CD4-positive, alpha-beta T cell treated with Interleukin-12 subunit alpha and Interleukin-12 subunit beta, for 1 hour (primary cell): Measurements from ENCODE around the gene PNPLA2.

Experiments
- DNase-seq: peaks from one replicate; pipeline ENCODE4 v3.0.0-alpha.2; 2020

The PNPLA2 gene

GRCh38 chr11:819943-820649 lies 1.4 kb downstream of the PNPLA2 start:
- peak; percentile 95 for DNase-seq

- DNase-seq: no peak
Observed at GRCh38 chr11:820655-821511, 2.2 kb downstream of the PNPLA2 start.

- DNase-seq: no peak
Observed at GRCh38 chr11:821512-822371, 3.0 kb downstream of the PNPLA2 start.

DNA sequence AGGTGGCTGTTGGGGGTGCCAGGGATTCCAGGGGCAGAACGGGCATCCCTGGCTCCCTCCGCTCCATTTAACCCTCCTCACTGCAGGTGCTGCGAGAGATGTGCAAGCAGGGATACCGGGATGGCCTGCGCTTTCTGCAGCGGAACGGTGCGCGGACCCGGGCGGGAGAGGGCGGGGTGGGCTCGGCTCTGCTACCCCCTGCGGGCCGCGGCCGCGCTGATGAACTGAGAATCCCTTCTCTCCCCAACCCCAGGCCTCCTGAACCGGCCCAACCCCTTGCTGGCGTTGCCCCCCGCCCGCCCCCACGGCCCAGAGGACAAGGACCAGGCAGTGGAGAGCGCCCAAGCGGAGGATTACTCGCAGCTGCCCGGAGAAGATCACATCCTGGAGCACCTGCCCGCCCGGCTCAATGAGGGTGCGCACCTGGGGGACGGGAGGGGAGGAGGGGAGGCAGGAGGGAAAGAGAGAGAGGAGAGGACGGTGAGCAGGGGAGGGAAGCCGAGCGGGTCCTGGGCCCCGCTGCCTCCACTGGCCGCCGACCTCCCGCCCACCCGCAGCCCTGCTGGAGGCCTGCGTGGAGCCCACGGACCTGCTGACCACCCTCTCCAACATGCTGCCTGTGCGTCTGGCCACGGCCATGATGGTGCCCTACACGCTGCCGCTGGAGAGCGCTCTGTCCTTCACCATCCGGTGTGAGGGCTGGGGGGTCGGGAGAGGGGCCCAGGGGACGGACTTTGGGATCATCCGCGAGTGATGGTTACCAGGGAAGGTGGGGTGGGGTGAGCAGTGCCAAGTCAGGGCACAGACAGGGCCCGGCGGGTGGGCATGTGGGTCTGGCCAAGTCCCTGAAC lies 5.0 kb downstream of the PNPLA2 start:
- DNase-seq: no peak

DNA sequence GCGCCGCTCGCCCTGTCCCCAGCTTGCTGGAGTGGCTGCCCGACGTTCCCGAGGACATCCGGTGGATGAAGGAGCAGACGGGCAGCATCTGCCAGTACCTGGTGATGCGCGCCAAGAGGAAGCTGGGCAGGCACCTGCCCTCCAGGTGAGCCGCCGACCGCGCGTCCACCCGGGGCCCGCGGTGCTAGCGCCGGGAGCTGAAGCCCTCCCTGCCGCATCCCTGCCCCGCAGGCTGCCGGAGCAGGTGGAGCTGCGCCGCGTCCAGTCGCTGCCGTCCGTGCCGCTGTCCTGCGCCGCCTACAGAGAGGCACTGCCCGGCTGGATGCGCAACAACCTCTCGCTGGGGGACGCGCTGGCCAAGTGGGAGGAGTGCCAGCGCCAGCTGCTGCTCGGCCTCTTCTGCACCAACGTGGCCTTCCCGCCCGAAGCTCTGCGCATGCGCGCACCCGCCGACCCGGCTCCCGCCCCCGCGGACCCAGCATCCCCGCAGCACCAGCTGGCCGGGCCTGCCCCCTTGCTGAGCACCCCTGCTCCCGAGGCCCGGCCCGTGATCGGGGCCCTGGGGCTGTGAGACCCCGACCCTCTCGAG lies 5.7 kb downstream of the PNPLA2 start:
- DNase-seq: no peak

- no peak for DNase-seq
Observed at GRCh38 chr11:824942-825341, 6.2 kb downstream of the PNPLA2 start.

DNA sequence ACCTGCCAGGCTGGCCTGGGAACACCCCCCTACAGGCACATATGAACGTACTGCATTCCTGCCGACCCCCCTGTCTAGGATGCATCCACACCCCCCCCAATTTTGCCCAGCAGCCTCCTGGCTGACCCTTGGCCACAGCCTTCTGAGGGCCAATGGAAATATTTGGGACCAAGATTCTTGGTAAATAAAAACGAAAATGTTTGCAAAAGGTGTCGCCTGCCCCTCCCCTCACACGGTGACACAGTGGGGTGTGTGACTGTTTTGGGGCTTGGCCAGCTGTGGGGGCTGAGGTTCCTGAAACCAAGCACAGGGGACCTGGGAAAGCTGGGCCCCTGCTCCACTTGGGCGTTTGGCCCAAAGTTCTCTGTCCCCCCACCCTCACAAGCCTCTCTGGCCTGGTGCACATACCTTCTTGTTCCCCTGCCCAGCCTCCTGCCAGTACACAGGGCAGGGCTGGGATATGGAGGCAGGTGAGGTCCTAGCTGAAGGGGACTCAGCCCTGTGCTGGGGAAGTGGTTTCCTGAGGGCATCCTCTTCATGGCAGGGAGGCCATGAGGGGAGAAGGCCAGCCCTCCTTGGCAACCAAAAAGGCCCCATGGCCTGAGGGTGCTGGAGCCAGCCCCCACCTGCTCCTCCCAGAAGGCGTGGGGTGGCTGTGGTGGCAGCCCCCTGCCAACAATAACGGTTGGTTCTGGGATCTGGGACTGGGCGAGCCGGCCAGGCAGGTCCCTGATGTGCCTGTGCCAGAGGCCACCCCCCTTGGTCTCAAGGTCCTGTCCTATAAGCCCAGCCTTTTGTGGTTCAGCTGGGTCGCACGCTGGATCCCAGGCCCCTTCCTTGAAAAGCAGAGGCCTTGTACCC lies 6.9 kb downstream of the PNPLA2 start:
- DNase-seq: no peak

- no peak for DNase-seq
Observed at GRCh38 chr11:826227-826621, 7.5 kb downstream of the PNPLA2 start.

GRCh38 chr11:826836-827145 lies 8.1 kb downstream of the PNPLA2 start:
- DNase-seq: no peak

DNA sequence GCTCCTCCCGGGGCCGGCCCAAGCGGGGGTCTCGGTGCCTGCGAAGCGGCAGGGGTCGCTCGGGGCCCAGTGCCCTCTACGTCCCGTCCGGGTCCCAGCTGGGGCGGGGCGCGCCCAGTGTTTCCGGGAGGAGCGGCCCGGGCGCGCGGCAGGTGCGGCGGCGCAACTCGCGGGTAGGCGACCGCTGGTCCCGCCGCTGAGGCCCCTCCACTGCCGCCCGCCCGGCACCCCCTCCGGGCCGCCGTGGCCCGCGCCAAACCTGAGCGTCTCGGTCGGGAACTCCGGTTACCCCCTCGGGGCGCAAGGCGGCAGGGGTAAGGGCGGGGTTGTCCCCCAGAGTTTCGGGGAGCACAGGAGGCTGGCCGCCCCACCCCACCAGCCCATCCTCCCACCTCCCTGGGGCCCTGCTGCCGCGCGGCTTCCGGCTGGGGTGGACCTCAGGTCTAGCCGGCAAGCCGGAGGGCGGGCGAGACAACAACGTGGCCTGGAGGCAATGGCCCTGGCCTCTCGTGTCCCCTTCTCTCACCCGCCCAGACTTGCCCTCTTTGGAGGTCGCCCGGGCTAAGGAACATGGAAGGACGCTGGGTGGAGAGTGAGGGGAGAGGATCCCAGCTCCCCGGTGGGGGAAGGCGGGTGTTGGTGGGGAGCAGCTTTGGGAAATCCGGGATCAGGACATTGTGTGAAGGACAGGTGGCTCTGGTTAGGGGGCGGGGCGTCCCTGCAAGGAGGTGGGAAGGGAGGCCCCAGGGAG lies 8.6 kb downstream of the PNPLA2 start:
- DNase-seq: no peak

DNA sequence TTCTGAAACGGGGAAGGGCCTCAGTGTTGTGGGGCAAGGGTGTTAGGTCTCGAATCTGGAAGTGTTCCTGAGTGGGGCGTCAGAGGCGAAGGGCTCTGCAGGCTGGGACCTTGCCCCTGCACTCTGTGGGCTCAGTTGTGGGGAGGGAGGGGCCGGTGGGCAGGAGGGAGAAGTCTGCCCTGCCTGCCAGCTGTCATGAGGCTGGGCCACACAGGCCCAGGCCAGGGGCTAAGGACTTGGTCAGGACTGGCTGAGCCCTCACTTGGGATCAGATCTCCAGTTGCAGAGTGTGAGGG lies 9.1 kb downstream of the PNPLA2 start, which contains the start of gene CRACR2B:
TSS of gene CRACR2B (plus strand) at position 23 of the 296 bp plus-strand sequence. CDS start 689 bp downstream, outside the sequence.
- DNase-seq: no peak

- DNase-seq: no peak
Observed at GRCh38 chr11:828506-829175, 9.9 kb downstream of the PNPLA2 start.

GRCh38 chr11:829176-829846 lies 10.6 kb downstream of the PNPLA2 start:
- no peak for DNase-seq

DNA sequence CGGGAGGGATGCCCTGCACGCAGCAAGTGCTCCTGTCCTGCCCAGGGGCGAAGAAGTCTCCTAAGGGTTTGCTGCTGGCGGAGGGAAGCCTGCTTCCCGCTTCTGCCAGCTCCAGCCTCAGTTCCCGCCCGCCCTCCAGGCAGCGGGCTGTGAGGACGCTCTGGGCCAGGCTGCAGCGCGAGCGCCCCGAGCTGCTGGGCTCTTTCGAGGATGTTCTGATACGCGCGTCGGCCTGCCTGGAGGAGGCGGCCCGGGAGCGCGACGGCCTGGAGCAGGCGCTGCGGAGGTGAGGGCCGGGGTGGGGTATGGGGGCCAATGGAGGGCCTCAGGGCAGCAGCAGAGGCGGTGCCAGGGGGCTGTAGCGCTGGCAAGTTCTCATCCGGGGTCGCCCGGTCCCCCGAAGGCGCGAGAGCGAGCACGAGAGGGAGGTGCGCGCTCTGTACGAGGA lies 11.2 kb downstream of the PNPLA2 start:
- no peak for DNase-seq

- peak; percentile 71 for DNase-seq
Observed at GRCh38 chr11:830295-831117, 11.8 kb downstream of the PNPLA2 start.

DNA sequence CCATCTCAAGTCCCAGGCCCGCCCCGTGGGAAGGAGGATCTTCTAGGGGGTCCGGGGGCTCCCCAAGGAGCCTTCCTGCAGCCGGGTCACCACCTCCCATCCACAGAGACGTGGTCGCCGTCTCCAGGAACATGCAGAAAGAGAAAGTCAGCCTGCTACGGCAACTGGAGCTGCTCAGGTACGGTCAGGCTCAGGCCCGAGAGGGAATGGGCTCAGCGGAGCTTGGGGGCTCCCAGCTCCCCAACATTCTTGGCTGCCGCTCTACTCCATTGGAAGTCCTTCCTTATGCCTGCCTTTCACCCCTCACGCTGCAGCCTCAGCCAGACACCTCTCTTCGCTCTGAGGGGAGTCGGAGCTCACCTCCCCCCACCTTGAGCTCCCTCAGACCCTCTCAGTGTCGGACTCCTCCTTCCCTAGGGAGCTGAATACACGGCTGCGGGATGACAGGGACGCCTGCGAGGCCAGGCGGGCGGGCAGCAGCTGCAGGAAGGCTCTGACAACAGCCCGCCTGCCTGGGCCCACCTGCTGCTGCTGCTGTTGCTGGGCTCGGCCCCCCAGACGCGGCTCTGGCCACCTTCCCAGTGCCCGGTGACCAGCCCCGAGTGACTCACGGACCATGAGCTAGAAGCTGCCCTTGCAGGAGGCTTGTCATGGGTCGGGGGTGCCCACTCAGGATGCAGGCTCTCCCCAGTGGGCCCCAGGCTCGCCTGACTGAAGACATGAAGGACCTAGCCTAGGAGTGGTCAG lies 12.6 kb downstream of the PNPLA2 start:
- no peak for DNase-seq

GRCh38 chr11:831961-832528 lies 13.3 kb downstream of the PNPLA2 start:
- no peak for DNase-seq
